Upper lobe of left lung (tissue), 6 donors: ENCODE data around the gene NRXN3. TPM values are rescaled to one million over a fixed set of nuclear protein-coding genes. Genes with fewer than 3 reads are reported as not detected.

Source experiments
- ATAC-seq, 2 donors: fragments of 200-7000 bp; cut with Tn5 transposase; one replicate each; pipeline ENCODE4 v1.9.1; 2022; ENCODE audit warnings: mild to moderate bottlenecking in 2 of 2, moderate library complexity in 2 of 2; ENCODE audit not compliant: low FRiP score in 2 of 2
- DNase-seq, 2 donors: peaks; one replicate each; pipeline ENCODE4 v3.0.0-alpha.2; 2019 to 2020
- H3K27ac ChIP-seq, 4 donors: fragments of 200-600 bp; sonication (generic); one replicate each; pipeline ENCODE4 v1.5.1; 2016 to 2019
- H3K27me3 ChIP-seq, 4 donors: fragments of 200-600 bp; sonication (generic); one replicate each; pipeline ENCODE4 v1.5.1; 2017 to 2019
- H3K36me3 ChIP-seq, 4 donors: fragments of 200-600 bp; sonication (generic); one replicate each; pipeline ENCODE4 v1.5.1; 2016 to 2019
- H3K4me1 ChIP-seq, 4 donors: fragments of 200-600 bp; sonication (generic); one replicate each; pipeline ENCODE4 v1.5.1; 2018 to 2019
- H3K4me3 ChIP-seq, 4 donors: fragments of 200-600 bp; sonication (generic); one replicate each; pipeline ENCODE4 v1.5.1; 2017 to 2019; ENCODE audit warnings: mild to moderate bottlenecking in 2 of 4, moderate library complexity in 1 of 4
- H3K9me3 ChIP-seq, 4 donors: fragments of 200-600 bp; sonication (generic); one replicate each; pipeline ENCODE4 v1.5.1; 2018 to 2019
- EP300 ChIP-seq, 4 donors: sonication (generic); formaldehyde crosslinking; IDR thresholded peaks; one replicate each; pipeline ENCODE4 v1.5.1; 2017; ENCODE audit warnings: antibody characterized with exemption in 4 of 4, control low read depth in 2 of 4
- POLR2A ChIP-seq, 4 donors: fragments of 450-650 bp; IDR thresholded peaks; one replicate each; pipeline ENCODE4 v1.5.1; 2016 to 2017; ENCODE audit warnings: antibody characterized with exemption in 4 of 4, mild to moderate bottlenecking in 2 of 4
- POLR2AphosphoS5 ChIP-seq, 2 donors: sonication (generic); formaldehyde crosslinking; IDR thresholded peaks; one replicate each; pipeline ENCODE4 v1.5.1; 2017; ENCODE audit warnings: antibody characterized with exemption in 2 of 2
- WGBS, 2 donors: methylation state at CpG; one replicate each; pipeline ENCODE4 v1.1.5; 2017 to 2018; 5-methylcytosine and 5-hydroxymethylcytosine counted together
- total RNA-seq, 6 donors: library from RNA; depleted of rRNA in 4 of 6; stranded (reverse); fragments of >200 nt in 4 of 6; gene quantifications; one replicate each; pipeline versions ENCODE4 v1.1.0 to v1.2.1, GENCODE V29; 2016 to 2021
- TF ChIP-seq, protein P1 (sequence below), 6 experiments: fragments of 450-650 bp in 4 of 6; fragments of 200-600 bp in 2 of 6; sonication (generic) in 2 of 6; IDR thresholded peaks; one replicate each; pipeline ENCODE4 v1.5.1; 2016 to 2019; ENCODE audit warnings: antibody characterized with exemption in 6 of 6
- donor health status: DM: no; HTN: no; CAD: no; lungs with moderate emphysema.
- donor health status: DM: no; HTN: yes; CAD: no; lungs with severe emphysema.

Gene NRXN3
- total RNA-seq, 6 donors from 2014 or later = 4.4 to 14.9 (median 7.2) TPM

DNA sequence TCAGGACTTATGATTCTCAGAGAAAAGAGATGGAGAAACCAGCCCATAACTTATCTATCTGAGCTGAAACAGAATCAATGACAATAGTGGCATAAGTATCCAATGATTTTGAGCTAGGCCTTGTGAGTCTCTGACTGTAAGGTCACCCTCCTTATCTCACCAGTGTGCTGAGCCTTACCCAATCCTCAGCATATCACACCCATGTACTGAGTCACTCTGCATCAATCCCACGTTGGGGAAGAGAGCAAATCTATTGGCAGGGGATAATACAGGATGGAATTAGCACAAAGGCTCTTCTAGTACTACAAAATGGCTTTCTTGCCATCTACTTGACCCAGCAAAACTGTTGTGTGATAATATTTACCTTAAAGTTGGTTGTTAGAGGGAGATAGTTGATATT lies 997.8 kb downstream of the NRXN3 start:
- Histone ChIP-seq H3K4me3 (no peak overlapping the region), H3K36me3 (no peaks in the 10 kb centered on the region), H3K27ac (no peak overlapping the region), H3K9me3 (no peaks in the 10 kb centered on the region), H3K27me3 (no peaks in the 10 kb centered on the region), H3K4me1 (no peaks in the 10 kb centered on the region)
- DNase-seq (no peak), ATAC-seq (no peak)
- WGBS, 2 donors = 53 to 59% methylated on average over 1 of the region's 1 CpG
- TF ChIP-seq, protein P1, sequence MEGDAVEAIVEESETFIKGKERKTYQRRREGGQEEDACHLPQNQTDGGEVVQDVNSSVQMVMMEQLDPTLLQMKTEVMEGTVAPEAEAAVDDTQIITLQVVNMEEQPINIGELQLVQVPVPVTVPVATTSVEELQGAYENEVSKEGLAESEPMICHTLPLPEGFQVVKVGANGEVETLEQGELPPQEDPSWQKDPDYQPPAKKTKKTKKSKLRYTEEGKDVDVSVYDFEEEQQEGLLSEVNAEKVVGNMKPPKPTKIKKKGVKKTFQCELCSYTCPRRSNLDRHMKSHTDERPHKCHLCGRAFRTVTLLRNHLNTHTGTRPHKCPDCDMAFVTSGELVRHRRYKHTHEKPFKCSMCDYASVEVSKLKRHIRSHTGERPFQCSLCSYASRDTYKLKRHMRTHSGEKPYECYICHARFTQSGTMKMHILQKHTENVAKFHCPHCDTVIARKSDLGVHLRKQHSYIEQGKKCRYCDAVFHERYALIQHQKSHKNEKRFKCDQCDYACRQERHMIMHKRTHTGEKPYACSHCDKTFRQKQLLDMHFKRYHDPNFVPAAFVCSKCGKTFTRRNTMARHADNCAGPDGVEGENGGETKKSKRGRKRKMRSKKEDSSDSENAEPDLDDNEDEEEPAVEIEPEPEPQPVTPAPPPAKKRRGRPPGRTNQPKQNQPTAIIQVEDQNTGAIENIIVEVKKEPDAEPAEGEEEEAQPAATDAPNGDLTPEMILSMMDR (IDR thresholded peaks at IDR 0.05) = no peak
- no peak for TF ChIP-seq EP300 (IDR thresholded peaks at IDR 0.05)
- no peak for TF ChIP-seq POLR2A (IDR thresholded peaks at IDR 0.05)
- TF ChIP-seq POLR2AphosphoS5 (IDR thresholded peaks at IDR 0.05) = no peak

DNA sequence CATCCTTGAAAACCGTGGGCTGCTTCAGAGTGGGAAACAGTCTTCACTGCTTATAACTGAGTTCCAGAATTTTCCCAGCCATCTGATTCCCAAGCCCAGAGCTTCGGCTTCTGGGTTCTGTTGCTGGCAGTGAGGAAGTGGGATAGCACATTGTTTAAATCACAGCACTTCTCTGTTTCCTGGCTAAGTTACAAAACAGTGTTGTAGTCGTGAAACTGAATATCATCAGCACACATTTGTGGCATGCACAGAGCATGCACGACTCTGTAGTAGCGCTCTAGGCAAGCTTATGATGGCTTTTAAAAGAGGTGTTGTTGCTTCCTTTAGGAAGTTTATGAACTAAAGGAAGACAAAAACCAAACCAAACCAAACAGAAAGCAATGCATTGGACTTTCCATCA lies 1005.5 kb downstream of the NRXN3 start:
- Histone ChIP-seq H3K4me3 (no peak overlapping the region), H3K27ac (no peak overlapping the region), H3K9me3 (no peaks in the 10 kb centered on the region), H3K27me3 (no peaks in the 10 kb centered on the region), H3K36me3 (no peaks in the 10 kb centered on the region), H3K4me1 (no peaks in the 10 kb centered on the region)
- 26 to 41% methylated on average over 5 of the region's 5 CpGs for WGBS, 2 donors
- ATAC-seq (no peak), DNase-seq (no peak)
- no peak for TF ChIP-seq EP300 (IDR thresholded peaks at IDR 0.05)
- TF ChIP-seq POLR2A (IDR thresholded peaks at IDR 0.05) = no peak
- TF ChIP-seq POLR2AphosphoS5 (IDR thresholded peaks at IDR 0.05) = no peak
- TF ChIP-seq, protein P1 (IDR thresholded peaks at IDR 0.05) = no peak

DNA sequence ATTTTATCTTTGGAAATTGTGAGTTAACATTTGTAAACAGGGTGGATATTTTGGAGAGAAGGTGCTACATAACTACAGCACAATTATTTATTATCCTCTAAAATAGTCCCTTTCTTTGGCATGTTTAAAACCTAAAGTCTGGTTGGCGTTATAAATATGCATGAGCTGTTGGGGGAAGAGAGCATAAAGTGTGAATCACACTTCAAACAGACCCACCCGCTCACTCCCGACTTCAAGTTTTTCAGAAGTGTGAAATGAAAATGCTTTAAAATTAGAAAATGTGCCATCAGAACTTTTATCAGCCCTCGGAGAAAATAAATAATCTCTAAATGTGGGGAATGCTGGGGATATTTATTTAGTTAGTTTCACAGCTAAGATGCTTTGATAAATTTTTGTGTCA lies 1006.9 kb downstream of the NRXN3 start:
- Histone ChIP-seq H3K36me3 (no peaks in the 10 kb centered on the region), H3K27me3 (no peaks in the 10 kb centered on the region), H3K9me3 (no peaks in the 10 kb centered on the region), H3K4me1 (no peaks in the 10 kb centered on the region), H3K27ac (no peak overlapping the region), H3K4me3 (no peak overlapping the region)
- 70 to 83% methylated on average over 4 of the region's 4 CpGs for WGBS, 2 donors
- no peak for ATAC-seq
- no peak for DNase-seq
- TF ChIP-seq POLR2A (IDR thresholded peaks at IDR 0.05) (no peak), EP300 (IDR thresholded peaks at IDR 0.05) (no peak)
- TF ChIP-seq, protein P1 (IDR thresholded peaks at IDR 0.05) = no peak

DNA sequence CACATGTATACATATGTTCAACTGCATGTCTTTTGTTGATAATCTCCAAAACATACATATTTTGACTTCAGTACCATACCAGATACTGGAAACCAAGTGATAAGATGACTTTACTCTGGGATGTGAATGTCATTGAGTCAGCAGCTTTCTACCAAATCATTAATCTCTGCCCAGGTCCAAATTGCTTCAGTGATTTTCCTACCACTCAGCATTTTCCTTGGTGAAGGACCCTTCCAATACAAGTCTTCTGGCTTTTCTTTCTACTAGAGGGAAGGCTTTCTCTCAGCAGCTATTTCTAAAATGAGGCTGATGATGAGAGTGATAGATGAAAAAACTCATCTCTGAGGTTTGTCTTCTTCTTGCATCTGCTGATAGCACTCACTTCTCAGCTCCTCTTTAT lies 1008.5 kb downstream of the NRXN3 start:
- no peaks in the 10 kb centered on the region for H3K36me3 ChIP-seq
- H3K4me3 ChIP-seq = no peak overlapping the region
- ATAC-seq (no peak), DNase-seq (no peak)
- no peaks in the 10 kb centered on the region for H3K27me3 ChIP-seq
- H3K27ac ChIP-seq = no peak overlapping the region
- no peaks in the 10 kb centered on the region for H3K4me1 ChIP-seq
- TF ChIP-seq, protein P1 (IDR thresholded peaks at IDR 0.05) = no peak
- H3K9me3 ChIP-seq = no peaks in the 10 kb centered on the region

DNA sequence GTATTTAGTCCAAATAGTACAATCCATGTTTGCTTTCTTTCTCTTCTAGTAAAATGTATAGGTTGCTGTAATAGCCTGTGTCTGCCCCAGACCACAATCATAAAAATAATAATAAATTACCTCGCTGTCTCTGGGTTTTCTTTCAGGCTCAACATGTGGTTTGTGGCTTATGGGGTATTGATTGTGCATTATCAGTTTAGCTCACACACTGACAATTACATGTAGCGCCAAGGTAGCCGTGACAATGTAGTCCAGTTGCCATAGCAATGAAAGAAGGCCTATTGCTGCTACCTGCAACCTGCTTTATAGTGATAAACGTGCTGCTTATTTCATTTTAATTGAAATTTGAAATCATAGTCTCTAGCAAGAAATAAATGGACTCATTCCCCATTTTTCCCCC lies 1009.8 kb downstream of the NRXN3 start:
- H3K27me3 ChIP-seq = no peaks in the 10 kb centered on the region
- DNase-seq = no peak
- 85 to 94% methylated on average over 4 of the region's 4 CpGs for WGBS, 2 donors
- H3K4me3 ChIP-seq = no peak overlapping the region
- H3K4me1 ChIP-seq = no peaks in the 10 kb centered on the region
- TF ChIP-seq POLR2A (IDR thresholded peaks at IDR 0.05) (no peak), POLR2AphosphoS5 (IDR thresholded peaks at IDR 0.05) (no peak), EP300 (IDR thresholded peaks at IDR 0.05) (no peak)
- TF ChIP-seq, protein P1 (IDR thresholded peaks at IDR 0.05) = no peak
- no peaks in the 10 kb centered on the region for H3K9me3 ChIP-seq
- no peak overlapping the region for H3K27ac ChIP-seq
- no peaks in the 10 kb centered on the region for H3K36me3 ChIP-seq
- no peak for ATAC-seq
